ENCODE measurements around the gene ITCH. TPM values are rescaled to one million over a fixed set of nuclear protein-coding genes. Genes with fewer than 3 reads are reported as not detected.

ITCH gene
- polyA plus RNA-seq, 3 donors = 13.3 to 26.6 (median 19.9) TPM

DNA sequence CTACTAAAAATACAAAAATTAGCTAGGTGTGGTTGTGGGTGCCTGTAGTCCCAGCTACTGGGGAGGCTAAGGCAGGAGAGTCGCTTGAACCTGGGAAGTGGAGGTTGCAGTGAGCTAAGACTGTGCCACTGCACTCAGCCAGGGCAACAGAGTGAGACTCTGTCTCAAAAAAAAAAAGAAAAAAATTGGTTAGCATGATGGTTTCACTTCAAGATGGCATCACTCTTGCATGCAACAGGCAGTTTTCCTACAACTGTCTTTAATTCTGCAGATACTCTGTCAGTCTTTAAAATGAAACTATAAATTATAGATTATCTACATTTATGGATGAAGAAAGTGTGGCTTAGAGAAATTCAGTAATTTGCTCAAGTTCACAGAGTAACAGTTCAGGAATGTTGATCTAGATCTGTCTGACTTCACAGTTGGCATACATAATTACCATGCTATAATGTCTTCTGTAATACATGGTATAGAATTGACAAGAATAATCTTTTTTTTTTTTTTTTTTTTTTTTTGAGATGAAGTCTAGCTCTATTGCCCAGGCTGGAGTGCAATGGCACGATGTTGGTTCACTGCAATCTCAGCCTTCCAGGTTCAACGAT lies 27.0 kb downstream of the ITCH start:
- Histone ChIP-seq H3K79me2 (ENCODE audit: insufficient read depth, low read length) (peaks cover 97% of the 10 kb centered on the region), H3K27ac (ENCODE audit: low read depth in 1 of 2, low read length in 2 of 2) (no peak overlapping the region), H2AFZ (ENCODE audit: insufficient read depth, low read depth, low read length, poor library complexity, severe bottlenecking) (no peak overlapping the region), H3K27me3 (ENCODE audit: control insufficient read depth in 2 of 2, insufficient read depth in 2 of 2, low read length in 2 of 2) (no peaks in the 10 kb centered on the region), H4K20me1 (ENCODE audit: insufficient read depth, low read length) (peaks cover 100% of the 10 kb centered on the region), H3K36me3 (replicated peaks in 1 of 2; ENCODE audit: control insufficient read depth in 1 of 2, insufficient read depth in 2 of 2, low read length in 2 of 2) (peaks cover 40 to 66% of the 10 kb centered on the region in 2 donors), H3K9me3 (replicated peaks in 1 of 2; ENCODE audit: control insufficient read depth in 1 of 2, insufficient read depth in 1 of 2, low read length in 2 of 2) (no peaks in the 10 kb centered on the region), H3K4me2 (replicated peaks; ENCODE audit: extremely low read depth, low read length, poor library complexity, severe bottlenecking) (no peak overlapping the region), H3K9ac (ENCODE audit: insufficient read depth, low read length, poor library complexity, severe bottlenecking) (no peak overlapping the region), H3K4me3 (replicated peaks in 1 of 3; ENCODE audit: low read depth in 2 of 3, low read length in 3 of 3) (no peak overlapping the region), H3K4me1 (ENCODE audit: control insufficient read depth in 1 of 2, insufficient read depth in 2 of 2, low read length in 2 of 2) (peaks cover 12 to 16% of the 10 kb centered on the region in 2 donors)
- Mint-ChIP-seq H3K27me3 (ENCODE audit: low read depth in 3 of 3) (no peaks in the 10 kb centered on the region), H3K4me3 (no peak overlapping the region), H3K27ac (peak overlapping the region in 3 of 7 donors; percentile 24 to 50 (median 40)), H3K4me1 (peaks cover 21% of the 10 kb centered on the region), H3K36me3 (peaks cover 37 to 55% of the 10 kb centered on the region in 2 donors), H3K9me3 (no peaks in the 10 kb centered on the region)
- intact Hi-C loops (cut with micrococcal nuclease) = no loop called here
- no peak for DNase-seq
- 100% methylated on average over 1 of the region's 3 CpGs for WGBS (ENCODE audit: insufficient coverage)
- TF ChIP-seq, protein P1, sequence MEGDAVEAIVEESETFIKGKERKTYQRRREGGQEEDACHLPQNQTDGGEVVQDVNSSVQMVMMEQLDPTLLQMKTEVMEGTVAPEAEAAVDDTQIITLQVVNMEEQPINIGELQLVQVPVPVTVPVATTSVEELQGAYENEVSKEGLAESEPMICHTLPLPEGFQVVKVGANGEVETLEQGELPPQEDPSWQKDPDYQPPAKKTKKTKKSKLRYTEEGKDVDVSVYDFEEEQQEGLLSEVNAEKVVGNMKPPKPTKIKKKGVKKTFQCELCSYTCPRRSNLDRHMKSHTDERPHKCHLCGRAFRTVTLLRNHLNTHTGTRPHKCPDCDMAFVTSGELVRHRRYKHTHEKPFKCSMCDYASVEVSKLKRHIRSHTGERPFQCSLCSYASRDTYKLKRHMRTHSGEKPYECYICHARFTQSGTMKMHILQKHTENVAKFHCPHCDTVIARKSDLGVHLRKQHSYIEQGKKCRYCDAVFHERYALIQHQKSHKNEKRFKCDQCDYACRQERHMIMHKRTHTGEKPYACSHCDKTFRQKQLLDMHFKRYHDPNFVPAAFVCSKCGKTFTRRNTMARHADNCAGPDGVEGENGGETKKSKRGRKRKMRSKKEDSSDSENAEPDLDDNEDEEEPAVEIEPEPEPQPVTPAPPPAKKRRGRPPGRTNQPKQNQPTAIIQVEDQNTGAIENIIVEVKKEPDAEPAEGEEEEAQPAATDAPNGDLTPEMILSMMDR (IDR thresholded peaks at IDR 0.05) = no peak

DNA sequence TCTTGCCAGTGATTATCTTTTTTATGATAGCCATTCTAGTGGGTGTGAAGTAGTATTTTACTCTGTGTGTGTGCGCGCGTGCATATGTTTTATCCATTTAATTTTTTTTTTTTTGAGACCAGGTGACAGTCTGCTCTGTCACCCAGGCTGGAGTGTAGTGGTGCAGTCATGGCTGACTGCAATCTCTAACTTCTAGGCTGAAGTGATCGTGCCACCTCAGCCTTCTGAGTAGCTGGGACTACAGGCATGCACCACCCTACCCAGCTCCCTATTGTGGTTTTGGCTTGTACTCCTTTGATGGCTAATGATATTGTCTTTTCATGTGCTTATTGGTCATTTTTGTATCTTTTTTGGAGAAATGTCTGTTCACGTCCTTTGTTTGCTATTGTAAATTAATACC lies 33.3 kb downstream of the ITCH start:
- no peaks in the 10 kb centered on the region for H3K4me1 ChIP-seq (ENCODE audit: control insufficient read depth in 1 of 2, insufficient read depth in 2 of 2, low read length in 2 of 2)
- H2AFZ ChIP-seq (ENCODE audit: insufficient read depth, low read depth, low read length, poor library complexity, severe bottlenecking) = no peak overlapping the region
- intact Hi-C loops (cut with micrococcal nuclease) = no loop called here
- TF ChIP-seq, protein P1 (IDR thresholded peaks at IDR 0.05) = no peak
- H4K20me1 ChIP-seq (ENCODE audit: insufficient read depth, low read length) = peaks cover 99% of the 10 kb centered on the region
- Mint-ChIP-seq H3K27me3 (ENCODE audit: low read depth in 3 of 3) (peaks cover 0 to 1% (median 0%) of the 10 kb centered on the region in 3 donors), H3K4me1 (no peaks in the 10 kb centered on the region), H3K36me3 (peaks cover 55 to 82% of the 10 kb centered on the region in 2 donors), H3K27ac (no peak overlapping the region), H3K4me3 (no peak overlapping the region), H3K9me3 (no peaks in the 10 kb centered on the region)
- no CpG with 5 or more reads among the region's 5 CpGs for WGBS (ENCODE audit: insufficient coverage)
- H3K9ac ChIP-seq (ENCODE audit: insufficient read depth, low read length, poor library complexity, severe bottlenecking) = no peak overlapping the region
- no peak overlapping the region for H3K4me3 ChIP-seq (replicated peaks in 1 of 3; ENCODE audit: low read depth in 2 of 3, low read length in 3 of 3)
- no peak overlapping the region for H3K27ac ChIP-seq (ENCODE audit: low read depth in 1 of 2, low read length in 2 of 2)
- no peak for DNase-seq
- H3K36me3 ChIP-seq (replicated peaks in 1 of 2; ENCODE audit: control insufficient read depth in 1 of 2, insufficient read depth in 2 of 2, low read length in 2 of 2) = peaks cover 70 to 90% of the 10 kb centered on the region in 2 donors
- H3K9me3 ChIP-seq (replicated peaks in 1 of 2; ENCODE audit: control insufficient read depth in 1 of 2, insufficient read depth in 1 of 2, low read length in 2 of 2) = no peaks in the 10 kb centered on the region
- no peak overlapping the region for H3K4me2 ChIP-seq (replicated peaks; ENCODE audit: extremely low read depth, low read length, poor library complexity, severe bottlenecking)
- peaks cover 75% of the 10 kb centered on the region for H3K79me2 ChIP-seq (ENCODE audit: insufficient read depth, low read length)
- H3K27me3 ChIP-seq (ENCODE audit: control insufficient read depth in 2 of 2, insufficient read depth in 2 of 2, low read length in 2 of 2) = no peaks in the 10 kb centered on the region
